Keratinocyte (primary cell): ENCODE results near the gene TRAM2. TPM values are rescaled to one million over a fixed set of nuclear protein-coding genes. Genes with fewer than 3 reads are reported as not detected.

Experiments used
- DNase-seq: peaks from one replicate; pipeline ENCODE4 v3.0.0-alpha.2; 2011; ENCODE audit warnings: low read depth, missing footprints, low spot score
- FAIRE-seq: peaks from 2 replicates; lab custom pipeline; 2011; peaks lifted over from hg19 to GRCh38; lab: Jason Lieb, UNC
- H2AFZ ChIP-seq: 2 replicates; pipeline ENCODE4 v1.6.0; 2012; ENCODE audit warnings: low read length, control low read depth, inconsistent platforms; ENCODE audit not compliant: control insufficient read depth
- H3K27ac ChIP-seq: 2 replicates; pipeline ENCODE4 v1.5.1; 2011; ENCODE audit warnings: low read length; ENCODE audit not compliant: control insufficient read depth, insufficient read depth
- H3K27me3 ChIP-seq: 3 replicates; pipeline ENCODE4 v1.6.0; 2011; ENCODE audit warnings: low read length; ENCODE audit not compliant: control insufficient read depth, insufficient read depth; ENCODE audit errors: extremely low read depth
- H3K36me3 ChIP-seq, 2 experiments: 2 replicates in 1 of 2; 3 replicates in 1 of 2; pipeline ENCODE4 v1.5.1; 2011; ENCODE audit warnings: low read length in 2 of 2, mild to moderate bottlenecking in 1 of 2; ENCODE audit not compliant: control insufficient read depth in 2 of 2, insufficient read depth in 2 of 2; ENCODE audit errors: extremely low read depth in 1 of 2
- H3K4me1 ChIP-seq: 3 replicates; pipeline ENCODE4 v1.5.1; 2011; ENCODE audit warnings: low read length; ENCODE audit not compliant: control insufficient read depth, insufficient read depth; ENCODE audit errors: extremely low read depth
- H3K4me2 ChIP-seq: 3 replicates; pipeline ENCODE4 v1.6.0; 2011; ENCODE audit warnings: low read depth, low read length; ENCODE audit not compliant: control insufficient read depth, insufficient read depth; ENCODE audit errors: extremely low read depth
- H3K4me3 ChIP-seq, 3 experiments: fragments of 200-600 bp in 1 of 3; sonication (generic) in 1 of 3; 2 replicates in 2 of 3; 3 replicates in 1 of 3; pipeline ENCODE4 v1.5.1; 2011 to 2016; ENCODE audit warnings: low read length in 3 of 3, mild to moderate bottlenecking in 3 of 3, control low read depth in 2 of 3, inconsistent platforms in 1 of 3, low read depth in 1 of 3, mixed read lengths in 1 of 3, mixed run types in 1 of 3, moderate library complexity in 1 of 3; ENCODE audit not compliant: control insufficient read depth in 2 of 3, insufficient read depth in 2 of 3; ENCODE audit errors: extremely low read depth in 1 of 3
- H3K79me2 ChIP-seq: 2 replicates; pipeline ENCODE4 v1.6.0; 2012; ENCODE audit warnings: low read length; ENCODE audit not compliant: control insufficient read depth, insufficient read depth
- H3K9ac ChIP-seq: 3 replicates; pipeline ENCODE4 v1.6.0; 2011; ENCODE audit warnings: low read length; ENCODE audit not compliant: control insufficient read depth, insufficient read depth; ENCODE audit errors: extremely low read depth
- H3K9me1 ChIP-seq: 3 replicates; pipeline ENCODE4 v1.6.0; 2011; ENCODE audit warnings: low read length; ENCODE audit not compliant: control insufficient read depth, insufficient read depth; ENCODE audit errors: extremely low read depth
- H3K9me3 ChIP-seq: 2 replicates; pipeline ENCODE4 v1.5.1; 2012; ENCODE audit warnings: low read depth, low read length; ENCODE audit not compliant: control insufficient read depth
- H4K20me1 ChIP-seq: 3 replicates; pipeline ENCODE4 v1.6.0; 2011; ENCODE audit warnings: low read length; ENCODE audit not compliant: control insufficient read depth, insufficient read depth; ENCODE audit errors: extremely low read depth
- CTCF ChIP-seq, 3 experiments: IDR thresholded peaks in 1 of 3; conservative IDR thresholded peaks in 1 of 3; optimal IDR thresholded peaks in 1 of 3; 2 replicates in 2 of 3; 3 replicates in 1 of 3; pipeline versions ENCODE3 to v1.5.1; 2011; ENCODE audit warnings: low read length in 3 of 3, mild to moderate bottlenecking in 3 of 3, moderate library complexity in 2 of 3, control low read depth in 1 of 3, inconsistent platforms in 1 of 3; ENCODE audit not compliant: insufficient read depth in 2 of 3; ENCODE audit errors: extremely low read depth in 1 of 3
- EZH2 ChIP-seq: IDR thresholded peaks from one replicate; pipeline ENCODE4 v1.6.1; 2012; ENCODE audit warnings: inconsistent platforms, mild to moderate bottlenecking, low read length, moderate library complexity
- dilution Hi-C: fragments of 300-500 bp; cut with MboI; formaldehyde crosslinking; loops from one replicate; pipeline ENCODE4 v1.7.0; 2020; ENCODE audit warnings: low sequenced_read_pairs; ENCODE audit not compliant: extremely low pct_ligation_motif_present
- polyA plus RNA-seq, 5 experiments: library from polyadenylated mRNA; depleted of rRNA in 3 of 5; stranded (reverse) in 3 of 5; stranded (forward) in 1 of 5; unstranded in 1 of 5; fragments of >200 nt; gene quantifications; 1 replicate in 1 of 5; 2 replicates in 3 of 5; 3 replicates in 1 of 5; pipeline versions ENCODE4 v1.2.1 to v1.2.3, GENCODE V29; 2011 to 2012; ENCODE audit warnings: missing spikeins in 2 of 5, low read depth in 1 of 5, low replicate concordance in 1 of 5

The TRAM2 gene
- polyA plus RNA-seq, 1 donor (not counting 4 experiments of a cell fraction or from before 2014, with no cell fraction given), result 9.2 TPM

- dilution Hi-C loops, result no loop called here
- DNase-seq (no peak), FAIRE-seq (no peak)
- no peak overlapping the region for H2AFZ ChIP-seq
- no peak overlapping the region for H3K9ac ChIP-seq
- H3K4me3 ChIP-seq, result no peak overlapping the region
- H3K36me3 ChIP-seq, result peaks cover 0 to 9% of the 10 kb centered on the region in 2 experiments
- H3K27ac ChIP-seq, result no peak overlapping the region
- H3K4me2 ChIP-seq, result no peak overlapping the region
- H3K4me1 ChIP-seq, result peaks cover 53% of the 10 kb centered on the region
- H3K27me3 ChIP-seq, result no peaks in the 10 kb centered on the region
- no peaks in the 10 kb centered on the region for H3K9me3 ChIP-seq
- H4K20me1 ChIP-seq, result no peaks in the 10 kb centered on the region
- H3K79me2 ChIP-seq, result peaks cover 5% of the 10 kb centered on the region
- TF ChIP-seq CTCF (optimal IDR thresholded peaks at IDR 0.05 in 1 of 3, IDR thresholded peaks at IDR 0.05 in 1 of 3, conservative IDR thresholded peaks at IDR 0.05 in 1 of 3; ENCODE audit: extremely low read depth in 1 of 3, insufficient read depth in 2 of 3, low read length in 3 of 3) (no peak), EZH2 (no peak)
- H3K9me1 ChIP-seq, result no peaks in the 10 kb centered on the region
Measured at GRCh38 chr6:52519618-52520017, 57.2 kb downstream of the TRAM2 start.

GRCh38 chr6:52518279-52518945 is 58.4 kb downstream of the TRAM2 start:
- FAIRE-seq, result no peak
- H3K9me1 ChIP-seq, result no peaks in the 10 kb centered on the region

More at GRCh38 chr6:52518279-52518945, 58.4 kb downstream of the TRAM2 start:
- Histone ChIP-seq H2AFZ (peak overlapping the region; percentile 74), H3K9me3 (no peaks in the 10 kb centered on the region), H3K4me3 (no peak overlapping the region), H3K4me1 (peaks cover 52% of the 10 kb centered on the region), H4K20me1 (no peaks in the 10 kb centered on the region), H3K4me2 (peak overlapping the region; percentile 76), H3K79me2 (peaks cover 5% of the 10 kb centered on the region), H3K9ac (peak overlapping the region; percentile 64), H3K36me3 (peaks cover 0 to 11% of the 10 kb centered on the region in 2 experiments), H3K27ac (peak overlapping the region; percentile 88), H3K27me3 (no peaks in the 10 kb centered on the region)
- dilution Hi-C loops, result no loop called here
- no peak for DNase-seq
- TF ChIP-seq EZH2, result no peak
- TF ChIP-seq CTCF (optimal IDR thresholded peaks at IDR 0.05 in 1 of 3, IDR thresholded peaks at IDR 0.05 in 1 of 3, conservative IDR thresholded peaks at IDR 0.05 in 1 of 3; ENCODE audit: extremely low read depth in 1 of 3, insufficient read depth in 2 of 3, low read length in 3 of 3), result no peak
